GM23338 (cell line): ENCODE data around the gene ACE2. TPM values are rescaled to one million over a fixed set of nuclear protein-coding genes. Genes with fewer than 3 reads are reported as not detected.

Experiments
- ATAC-seq: fragments of 200-7000 bp; cut with Tn5 transposase; 3 replicates; pipeline ENCODE4 v1.9.1; 2020
- DNase-seq: peaks from one replicate; pipeline ENCODE4 v3.0.0-alpha.2; 2015; ENCODE audit warnings: low spot score
- H2AFZ ChIP-seq: fragments of 200-600 bp; sonication (generic); 2 replicates; pipeline ENCODE4 v1.8.0; 2016; ENCODE audit warnings: antibody characterized with exemption, mild to moderate bottlenecking, moderate library complexity
- H3F3A ChIP-seq: fragments of 200-600 bp; sonication (generic); replicated peaks from 2 replicates; pipeline ENCODE4 v1.8.0; 2017; ENCODE audit warnings: antibody characterized with exemption, mixed run types, low read depth
- H3K27ac ChIP-seq: fragments of 200-600 bp; sonication (generic); 2 replicates; pipeline ENCODE4 v1.6.1; 2016; ENCODE audit warnings: low read depth
- H3K27me3 ChIP-seq: fragments of 200-600 bp; sonication (generic); 2 replicates; pipeline ENCODE4 v1.8.0; 2016; ENCODE audit warnings: mild to moderate bottlenecking, mixed run types, moderate library complexity; ENCODE audit not compliant: insufficient read depth
- H3K36me3 ChIP-seq: fragments of 200-600 bp; sonication (generic); 2 replicates; pipeline ENCODE4 v1.8.0; 2016; ENCODE audit warnings: mild to moderate bottlenecking; ENCODE audit not compliant: insufficient read depth
- H3K4me1 ChIP-seq: fragments of 200-600 bp; sonication (generic); 2 replicates; pipeline ENCODE4 v1.8.0; 2016; ENCODE audit warnings: mild to moderate bottlenecking, moderate library complexity; ENCODE audit not compliant: insufficient read depth
- H3K4me2 ChIP-seq: fragments of 200-600 bp; sonication (generic); 2 replicates; pipeline ENCODE4 v1.7.1; 2017; ENCODE audit warnings: mixed run types
- H3K4me3 ChIP-seq: fragments of 200-600 bp; sonication (generic); 2 replicates; pipeline ENCODE4 v1.6.1; 2016; ENCODE audit warnings: mixed run types
- H3K79me2 ChIP-seq: fragments of 200-600 bp; sonication (generic); replicated peaks from 2 replicates; pipeline ENCODE4 v1.8.0; 2017; ENCODE audit warnings: mild to moderate bottlenecking; ENCODE audit not compliant: insufficient read depth
- H3K9me2 ChIP-seq: fragments of 200-600 bp; sonication (generic); 2 replicates; pipeline ENCODE4 v1.8.0; 2017; ENCODE audit not compliant: insufficient read depth
- H4K20me1 ChIP-seq: fragments of 200-600 bp; sonication (generic); replicated peaks from 2 replicates; pipeline ENCODE4 v1.8.0; 2017; ENCODE audit warnings: mild to moderate bottlenecking; ENCODE audit not compliant: insufficient read depth
- H3K27ac Mint-ChIP-seq: 2 replicates; pipeline ENCODE4 v1.8.0; 2020; ENCODE audit warnings: inconsistent platforms, mild to moderate bottlenecking, moderate library complexity, mixed read lengths
- H3K27me3 Mint-ChIP-seq: 3 replicates; pipeline ENCODE4 v1.8.0; 2022; ENCODE audit warnings: low read depth, mild to moderate bottlenecking, moderate library complexity, mixed read lengths, inconsistent platforms; ENCODE audit not compliant: insufficient read depth, poor library complexity
- H3K36me3 Mint-ChIP-seq: 3 replicates; pipeline ENCODE4 v1.8.0; 2021; ENCODE audit warnings: low read depth, mild to moderate bottlenecking, inconsistent platforms, moderate library complexity, mixed read lengths
- H3K4me1 Mint-ChIP-seq: 3 replicates; pipeline ENCODE4 v1.8.0; 2020; ENCODE audit warnings: mild to moderate bottlenecking, inconsistent platforms, mixed read lengths
- H3K4me3 Mint-ChIP-seq: 3 replicates; pipeline ENCODE4 v1.8.0; 2021; ENCODE audit warnings: moderate library complexity, mild to moderate bottlenecking, inconsistent platforms, mixed read lengths
- H3K9me3 Mint-ChIP-seq: 3 replicates; pipeline ENCODE4 v1.8.0; 2020; ENCODE audit warnings: moderate library complexity, mild to moderate bottlenecking, inconsistent platforms, mixed read lengths
- CREB1 ChIP-seq: fragments of 250-450 bp; sonication (Bioruptor Pico); IDR thresholded peaks from 2 replicates; pipeline ENCODE4 v1.5.0; 2020; ENCODE audit warnings: low read depth, mild to moderate bottlenecking, moderate library complexity
- EZH2 ChIP-seq: fragments of 200-600 bp; sonication (generic); IDR thresholded peaks from one replicate; pipeline ENCODE4 v1.8.0; 2017; ENCODE audit warnings: antibody characterized with exemption, mild to moderate bottlenecking, low read depth; ENCODE audit not compliant: unreplicated experiment
- EZH2phosphoT487 ChIP-seq: fragments of 200-600 bp; sonication (generic); IDR thresholded peaks from one replicate; pipeline ENCODE4 v1.8.1; 2018; ENCODE audit warnings: antibody characterized with exemption; ENCODE audit not compliant: unreplicated experiment
- JUNB ChIP-seq: IDR thresholded peaks from one replicate; pipeline ENCODE4 v1.6.1; 2016; ENCODE audit warnings: antibody characterized with exemption; ENCODE audit not compliant: unreplicated experiment
- NANOG ChIP-seq: IDR thresholded peaks from 2 replicates; pipeline ENCODE4 v1.6.1; 2016; ENCODE audit warnings: antibody characterized with exemption, borderline replicate concordance
- POLR2AphosphoS5 ChIP-seq: IDR thresholded peaks from 2 replicates; pipeline ENCODE4 v1.6.1; 2016; ENCODE audit warnings: antibody characterized with exemption, low read depth
- STAT1 ChIP-seq: IDR thresholded peaks from one replicate; pipeline ENCODE4 v1.6.1; 2016; ENCODE audit warnings: antibody characterized with exemption; ENCODE audit not compliant: unreplicated experiment
- ZNF114 ChIP-seq: fragments of 250-450 bp; sonication (Bioruptor Pico); IDR thresholded peaks from 2 replicates; pipeline ENCODE4 v1.5.0; 2020; ENCODE audit warnings: mild to moderate bottlenecking, moderate library complexity
- ZNF331 ChIP-seq: fragments of 250-450 bp; sonication (Bioruptor Pico); IDR thresholded peaks from 2 replicates; pipeline ENCODE4 v1.5.0; 2020; ENCODE audit warnings: low read depth, mild to moderate bottlenecking, moderate library complexity
- long read RNA-seq: library from polyadenylated mRNA; unstranded; transcript quantifications from one replicate; pipeline ENCODE4 v2.0.0, GENCODE V29; 2020; ENCODE audit not compliant: unreplicated experiment
- polyA plus RNA-seq: library from polyadenylated mRNA; unstranded; fragments of >200 nt; fragmentation: Nextera tagmentation; extraction: Ambion mirVana; gene quantifications from 2 replicates; pipeline ENCODE4 v1.2.1, GENCODE V29; 2016
- total RNA-seq: library from RNA; depleted of rRNA; stranded (reverse); fragments of >200 nt; shearing (Covaris generic); gene quantifications from 2 replicates; pipeline ENCODE4 v1.2.3, GENCODE V29; 2014; rRNA removed
- TF ChIP-seq, protein P1 (sequence below): IDR thresholded peaks from 2 replicates; pipeline ENCODE4 v1.6.1; 2016; ENCODE audit warnings: antibody characterized with exemption
- TF ChIP-seq, protein P2 (sequence below): IDR thresholded peaks from one replicate; pipeline ENCODE4 v1.6.1; 2018; ENCODE audit warnings: antibody characterized with exemption; ENCODE audit not compliant: unreplicated experiment
- TF ChIP-seq, protein P3 (sequence below), 2 experiments: fragments of 200-600 bp in 1 of 2; sonication (generic) in 1 of 2; conservative IDR thresholded peaks; 2 replicates each; pipeline versions ENCODE4 v1.5.1 to v1.6.1; 2016 to 2017; ENCODE audit warnings: antibody characterized with exemption in 2 of 2, low read depth in 2 of 2, mild to moderate bottlenecking in 2 of 2, moderate library complexity in 1 of 2
- TF ChIP-seq, protein P4 (sequence below): fragments of 250-450 bp; sonication (Bioruptor Pico); IDR thresholded peaks from 2 replicates; pipeline ENCODE4 v1.5.0; 2020; ENCODE audit warnings: mild to moderate bottlenecking, moderate library complexity

The ACE2 gene
- total RNA-seq (0.10 TPM in 1 of 2 replicates, not detected in the other), polyA plus RNA-seq (not detected in 2 replicates)
- long read RNA-seq, result 0 reads

DNA sequence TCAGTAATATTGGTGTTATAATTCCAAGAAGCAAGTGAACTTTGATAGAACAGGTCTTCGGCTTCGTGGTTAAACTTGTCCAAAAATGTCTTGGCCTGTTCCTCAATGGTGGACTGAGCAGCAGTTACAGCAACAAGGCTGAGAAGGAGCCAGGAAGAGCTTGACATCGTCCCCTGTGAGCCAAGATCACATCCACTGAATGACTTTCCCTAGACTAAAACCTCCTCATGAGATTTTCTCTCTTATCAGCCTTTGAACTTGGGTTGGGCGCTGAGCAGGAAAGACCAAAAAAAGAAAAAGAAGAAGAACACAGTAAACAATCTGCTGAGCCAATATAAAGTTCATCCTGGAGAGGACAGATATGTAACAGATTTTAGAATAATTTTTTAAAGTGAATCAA lies at the start of gene ACE2:
Gene ACE2 (minus strand): TSS at position 216 of the 400 bp plus-strand sequence. CDS start 49 bp downstream, at position 167.
- Histone ChIP-seq H3K4me1 (no peaks in the 10 kb centered on the region), H3K27me3 (no peaks in the 10 kb centered on the region), H3K79me2 (no peaks in the 10 kb centered on the region), H2AFZ (no peak within 1 kb of the TSS), H3K4me3 (no peak within 1 kb of the TSS), H3K4me2 (no peak within 1 kb of the TSS), H3F3A (no peaks in the 10 kb centered on the region), H3K9me2 (no peaks in the 10 kb centered on the region), H3K36me3 (no peaks in the 10 kb centered on the region), H3K27ac (no peak within 1 kb of the TSS), H4K20me1 (no peaks in the 10 kb centered on the region)
- no peak for TF ChIP-seq ZNF331 (CRISPR knock-in tag)
- TF ChIP-seq NANOG, result no peak
- TF ChIP-seq STAT1, result no peak
- no peak for TF ChIP-seq EZH2
- no peak for TF ChIP-seq POLR2AphosphoS5
- no peak for TF ChIP-seq EZH2phosphoT487
- TF ChIP-seq, protein P1, sequence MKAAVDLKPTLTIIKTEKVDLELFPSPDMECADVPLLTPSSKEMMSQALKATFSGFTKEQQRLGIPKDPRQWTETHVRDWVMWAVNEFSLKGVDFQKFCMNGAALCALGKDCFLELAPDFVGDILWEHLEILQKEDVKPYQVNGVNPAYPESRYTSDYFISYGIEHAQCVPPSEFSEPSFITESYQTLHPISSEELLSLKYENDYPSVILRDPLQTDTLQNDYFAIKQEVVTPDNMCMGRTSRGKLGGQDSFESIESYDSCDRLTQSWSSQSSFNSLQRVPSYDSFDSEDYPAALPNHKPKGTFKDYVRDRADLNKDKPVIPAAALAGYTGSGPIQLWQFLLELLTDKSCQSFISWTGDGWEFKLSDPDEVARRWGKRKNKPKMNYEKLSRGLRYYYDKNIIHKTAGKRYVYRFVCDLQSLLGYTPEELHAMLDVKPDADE, result no peak
- no peak for TF ChIP-seq CREB1 (CRISPR knock-in tag)
- TF ChIP-seq ZNF114 (CRISPR knock-in tag), result no peak
- TF ChIP-seq, protein P2, sequence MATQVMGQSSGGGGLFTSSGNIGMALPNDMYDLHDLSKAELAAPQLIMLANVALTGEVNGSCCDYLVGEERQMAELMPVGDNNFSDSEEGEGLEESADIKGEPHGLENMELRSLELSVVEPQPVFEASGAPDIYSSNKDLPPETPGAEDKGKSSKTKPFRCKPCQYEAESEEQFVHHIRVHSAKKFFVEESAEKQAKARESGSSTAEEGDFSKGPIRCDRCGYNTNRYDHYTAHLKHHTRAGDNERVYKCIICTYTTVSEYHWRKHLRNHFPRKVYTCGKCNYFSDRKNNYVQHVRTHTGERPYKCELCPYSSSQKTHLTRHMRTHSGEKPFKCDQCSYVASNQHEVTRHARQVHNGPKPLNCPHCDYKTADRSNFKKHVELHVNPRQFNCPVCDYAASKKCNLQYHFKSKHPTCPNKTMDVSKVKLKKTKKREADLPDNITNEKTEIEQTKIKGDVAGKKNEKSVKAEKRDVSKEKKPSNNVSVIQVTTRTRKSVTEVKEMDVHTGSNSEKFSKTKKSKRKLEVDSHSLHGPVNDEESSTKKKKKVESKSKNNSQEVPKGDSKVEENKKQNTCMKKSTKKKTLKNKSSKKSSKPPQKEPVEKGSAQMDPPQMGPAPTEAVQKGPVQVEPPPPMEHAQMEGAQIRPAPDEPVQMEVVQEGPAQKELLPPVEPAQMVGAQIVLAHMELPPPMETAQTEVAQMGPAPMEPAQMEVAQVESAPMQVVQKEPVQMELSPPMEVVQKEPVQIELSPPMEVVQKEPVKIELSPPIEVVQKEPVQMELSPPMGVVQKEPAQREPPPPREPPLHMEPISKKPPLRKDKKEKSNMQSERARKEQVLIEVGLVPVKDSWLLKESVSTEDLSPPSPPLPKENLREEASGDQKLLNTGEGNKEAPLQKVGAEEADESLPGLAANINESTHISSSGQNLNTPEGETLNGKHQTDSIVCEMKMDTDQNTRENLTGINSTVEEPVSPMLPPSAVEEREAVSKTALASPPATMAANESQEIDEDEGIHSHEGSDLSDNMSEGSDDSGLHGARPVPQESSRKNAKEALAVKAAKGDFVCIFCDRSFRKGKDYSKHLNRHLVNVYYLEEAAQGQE, result no peak
- no peak for TF ChIP-seq JUNB
- TF ChIP-seq, protein P3, sequence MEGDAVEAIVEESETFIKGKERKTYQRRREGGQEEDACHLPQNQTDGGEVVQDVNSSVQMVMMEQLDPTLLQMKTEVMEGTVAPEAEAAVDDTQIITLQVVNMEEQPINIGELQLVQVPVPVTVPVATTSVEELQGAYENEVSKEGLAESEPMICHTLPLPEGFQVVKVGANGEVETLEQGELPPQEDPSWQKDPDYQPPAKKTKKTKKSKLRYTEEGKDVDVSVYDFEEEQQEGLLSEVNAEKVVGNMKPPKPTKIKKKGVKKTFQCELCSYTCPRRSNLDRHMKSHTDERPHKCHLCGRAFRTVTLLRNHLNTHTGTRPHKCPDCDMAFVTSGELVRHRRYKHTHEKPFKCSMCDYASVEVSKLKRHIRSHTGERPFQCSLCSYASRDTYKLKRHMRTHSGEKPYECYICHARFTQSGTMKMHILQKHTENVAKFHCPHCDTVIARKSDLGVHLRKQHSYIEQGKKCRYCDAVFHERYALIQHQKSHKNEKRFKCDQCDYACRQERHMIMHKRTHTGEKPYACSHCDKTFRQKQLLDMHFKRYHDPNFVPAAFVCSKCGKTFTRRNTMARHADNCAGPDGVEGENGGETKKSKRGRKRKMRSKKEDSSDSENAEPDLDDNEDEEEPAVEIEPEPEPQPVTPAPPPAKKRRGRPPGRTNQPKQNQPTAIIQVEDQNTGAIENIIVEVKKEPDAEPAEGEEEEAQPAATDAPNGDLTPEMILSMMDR (conservative IDR thresholded peaks at IDR 0.05; ENCODE audit: low read depth in 2 of 2), result no peak
- TF ChIP-seq, protein P4, sequence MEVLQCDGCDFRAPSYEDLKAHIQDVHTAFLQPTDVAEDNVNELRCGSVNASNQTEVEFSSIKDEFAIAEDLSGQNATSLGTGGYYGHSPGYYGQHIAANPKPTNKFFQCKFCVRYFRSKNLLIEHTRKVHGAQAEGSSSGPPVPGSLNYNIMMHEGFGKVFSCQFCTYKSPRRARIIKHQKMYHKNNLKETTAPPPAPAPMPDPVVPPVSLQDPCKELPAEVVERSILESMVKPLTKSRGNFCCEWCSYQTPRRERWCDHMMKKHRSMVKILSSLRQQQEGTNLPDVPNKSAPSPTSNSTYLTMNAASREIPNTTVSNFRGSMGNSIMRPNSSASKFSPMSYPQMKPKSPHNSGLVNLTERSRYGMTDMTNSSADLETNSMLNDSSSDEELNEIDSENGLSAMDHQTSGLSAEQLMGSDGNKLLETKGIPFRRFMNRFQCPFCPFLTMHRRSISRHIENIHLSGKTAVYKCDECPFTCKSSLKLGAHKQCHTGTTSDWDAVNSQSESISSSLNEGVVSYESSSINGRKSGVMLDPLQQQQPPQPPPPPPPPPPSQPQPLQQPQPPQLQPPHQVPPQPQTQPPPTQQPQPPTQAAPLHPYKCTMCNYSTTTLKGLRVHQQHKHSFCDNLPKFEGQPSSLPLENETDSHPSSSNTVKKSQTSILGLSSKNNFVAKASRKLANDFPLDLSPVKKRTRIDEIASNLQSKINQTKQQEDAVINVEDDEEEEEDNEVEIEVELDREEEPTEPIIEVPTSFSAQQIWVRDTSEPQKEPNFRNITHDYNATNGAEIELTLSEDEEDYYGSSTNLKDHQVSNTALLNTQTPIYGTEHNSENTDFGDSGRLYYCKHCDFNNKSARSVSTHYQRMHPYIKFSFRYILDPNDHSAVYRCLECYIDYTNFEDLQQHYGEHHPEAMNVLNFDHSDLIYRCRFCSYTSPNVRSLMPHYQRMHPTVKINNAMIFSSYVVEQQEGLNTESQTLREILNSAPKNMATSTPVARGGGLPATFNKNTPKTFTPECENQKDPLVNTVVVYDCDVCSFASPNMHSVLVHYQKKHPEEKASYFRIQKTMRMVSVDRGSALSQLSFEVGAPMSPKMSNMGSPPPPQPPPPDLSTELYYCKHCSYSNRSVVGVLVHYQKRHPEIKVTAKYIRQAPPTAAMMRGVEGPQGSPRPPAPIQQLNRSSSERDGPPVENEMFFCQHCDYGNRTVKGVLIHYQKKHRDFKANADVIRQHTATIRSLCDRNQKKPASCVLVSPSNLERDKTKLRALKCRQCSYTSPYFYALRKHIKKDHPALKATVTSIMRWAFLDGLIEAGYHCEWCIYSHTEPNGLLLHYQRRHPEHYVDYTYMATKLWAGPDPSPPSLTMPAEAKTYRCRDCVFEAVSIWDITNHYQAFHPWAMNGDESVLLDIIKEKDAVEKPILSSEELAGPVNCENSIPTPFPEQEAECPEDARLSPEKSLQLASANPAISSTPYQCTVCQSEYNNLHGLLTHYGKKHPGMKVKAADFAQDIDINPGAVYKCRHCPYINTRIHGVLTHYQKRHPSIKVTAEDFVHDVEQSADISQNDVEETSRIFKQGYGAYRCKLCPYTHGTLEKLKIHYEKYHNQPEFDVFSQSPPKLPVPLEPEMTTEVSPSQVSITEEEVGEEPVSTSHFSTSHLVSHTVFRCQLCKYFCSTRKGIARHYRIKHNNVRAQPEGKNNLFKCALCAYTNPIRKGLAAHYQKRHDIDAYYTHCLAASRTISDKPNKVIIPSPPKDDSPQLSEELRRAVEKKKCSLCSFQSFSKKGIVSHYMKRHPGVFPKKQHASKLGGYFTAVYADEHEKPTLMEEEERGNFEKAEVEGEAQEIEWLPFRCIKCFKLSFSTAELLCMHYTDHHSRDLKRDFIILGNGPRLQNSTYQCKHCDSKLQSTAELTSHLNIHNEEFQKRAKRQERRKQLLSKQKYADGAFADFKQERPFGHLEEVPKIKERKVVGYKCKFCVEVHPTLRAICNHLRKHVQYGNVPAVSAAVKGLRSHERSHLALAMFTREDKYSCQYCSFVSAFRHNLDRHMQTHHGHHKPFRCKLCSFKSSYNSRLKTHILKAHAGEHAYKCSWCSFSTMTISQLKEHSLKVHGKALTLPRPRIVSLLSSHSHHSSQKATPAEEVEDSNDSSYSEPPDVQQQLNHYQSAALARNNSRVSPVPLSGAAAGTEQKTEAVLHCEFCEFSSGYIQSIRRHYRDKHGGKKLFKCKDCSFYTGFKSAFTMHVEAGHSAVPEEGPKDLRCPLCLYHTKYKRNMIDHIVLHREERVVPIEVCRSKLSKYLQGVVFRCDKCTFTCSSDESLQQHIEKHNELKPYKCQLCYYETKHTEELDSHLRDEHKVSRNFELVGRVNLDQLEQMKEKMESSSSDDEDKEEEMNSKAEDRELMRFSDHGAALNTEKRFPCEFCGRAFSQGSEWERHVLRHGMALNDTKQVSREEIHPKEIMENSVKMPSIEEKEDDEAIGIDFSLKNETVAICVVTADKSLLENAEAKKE (CRISPR knock-in tag), result no peak
- no peaks in the 10 kb centered on the region for H3K9me3 Mint-ChIP-seq
- DNase-seq (no peak), ATAC-seq (no peak)
- H3K27ac Mint-ChIP-seq, result no peak within 1 kb of the TSS
- H3K4me3 Mint-ChIP-seq, result no peak within 1 kb of the TSS
- H3K4me1 Mint-ChIP-seq, result no peaks in the 10 kb centered on the region
- H3K36me3 Mint-ChIP-seq, result no peaks in the 10 kb centered on the region
- H3K27me3 Mint-ChIP-seq, result peaks cover 4% of the 10 kb centered on the region
